Measurements from ENCODE around the gene PHKA1.

GRCh38 chrX:72566448-72566847 lies 147.7 kb downstream of the PHKA1 start:
- TF ChIP-seq CTCF (IDR thresholded peaks at IDR 0.05; ENCODE audit: low read depth, low read length, poor library complexity, severe bottlenecking) (no peak), EZH2phosphoT487 (IDR thresholded peaks at IDR 0.05; ENCODE audit: borderline replicate concordance, low read length) (no peak)
